GM12878 (cell line): Measurements from ENCODE around the gene FANCL. TPM values are rescaled to one million over a fixed set of nuclear protein-coding genes. Genes with fewer than 3 reads are reported as not detected.

Experiments
- ATAC-seq: fragments of 200-7000 bp; cut with Tn5 transposase; 3 replicates; pipeline ENCODE4 v1.9.1; 2020; ENCODE audit warnings: mild to moderate bottlenecking, moderate library complexity
- BruUV-seq: library from RNA; stranded (reverse); fragments of 400-500 nt; replicated peaks from 2 replicates; lab custom pipeline; 2021; lab: Mats Ljungman, UMichigan
- CTCF ChIA-PET: fragments of 300-600 bp; sonication (Branson Sonifier 250); formaldehyde crosslinking; extraction: SDS; loops from one replicate; lab custom pipeline; 2021; ENCODE audit warnings: inconsistent platforms; lab: Yijun Ruan, JAX
- POLR2A ChIA-PET: fragments of 350-600 bp; formaldehyde crosslinking; extraction: SDS; loops from one replicate; lab custom pipeline; 2021; ENCODE audit warnings: inconsistent platforms; lab: Charles Lee
- RAD21 ChIA-PET: fragments of 300-600 bp; sonication (Branson Sonifier 250); formaldehyde crosslinking; loops from one replicate; lab custom pipeline; 2023; ENCODE audit warnings: antibody characterized with exemption; ENCODE audit not compliant: unreplicated experiment; lab: Charles Lee
- SMC1A ChIA-PET: fragments of 300-600 bp; sonication (Branson Sonifier 250); formaldehyde crosslinking; loops from one replicate; lab custom pipeline; 2023; ENCODE audit not compliant: unreplicated experiment, uncharacterized antibody; lab: Charles Lee
- DNase-seq: peaks from one replicate; pipeline ENCODE4 v3.0.0-alpha.2; 2011; ENCODE audit warnings: low read depth, low spot score
- FAIRE-seq: peaks from 3 replicates; lab custom pipeline; 2011; peaks lifted over from hg19 to GRCh38; lab: Jason Lieb, UNC
- H2AFZ ChIP-seq: 2 replicates; pipeline ENCODE4 v1.6.0; 2011; ENCODE audit warnings: low read depth, low read length, control low read depth; ENCODE audit not compliant: control insufficient read depth
- H3K27ac ChIP-seq: 2 replicates; pipeline ENCODE4 v1.5.1; 2011; ENCODE audit warnings: control low read depth; ENCODE audit not compliant: control insufficient read depth, insufficient read depth
- H3K27me3 ChIP-seq, 2 experiments: replicated peaks in 1 of 2; 2 replicates each; pipeline versions ENCODE4 v1.6.0 to v1.6.1; 2011; ENCODE audit warnings: low read length in 1 of 2; ENCODE audit not compliant: control insufficient read depth in 2 of 2, insufficient read depth in 2 of 2
- H3K36me3 ChIP-seq, 2 experiments: 2 replicates each; pipeline ENCODE4 v1.5.1; 2011; ENCODE audit warnings: low read length in 1 of 2; ENCODE audit not compliant: control insufficient read depth in 2 of 2, insufficient read depth in 2 of 2
- H3K4me1 ChIP-seq: 2 replicates; pipeline ENCODE4 v1.6.1; 2011; ENCODE audit warnings: mild to moderate bottlenecking, low read length, moderate library complexity, mixed read lengths; ENCODE audit not compliant: control insufficient read depth, insufficient read depth
- H3K4me2 ChIP-seq: 2 replicates; pipeline ENCODE4 v1.6.0; 2011; ENCODE audit warnings: control low read depth; ENCODE audit not compliant: control insufficient read depth, insufficient read depth
- H3K4me3 ChIP-seq: fragments of 200-600 bp; sonication (generic); 2 replicates; pipeline ENCODE4 v1.5.1; 2016
- H3K79me2 ChIP-seq: 2 replicates; pipeline ENCODE4 v1.6.0; 2011; ENCODE audit warnings: low read length; ENCODE audit not compliant: control insufficient read depth, insufficient read depth
- H3K9ac ChIP-seq: 2 replicates; pipeline ENCODE4 v1.8.0; 2011; ENCODE audit warnings: low read length, control low read depth, mixed read lengths; ENCODE audit not compliant: control insufficient read depth, insufficient read depth
- H3K9me3 ChIP-seq: replicated peaks from 3 replicates; pipeline ENCODE4 v1.5.1; 2011; ENCODE audit warnings: mild to moderate bottlenecking, low read length; ENCODE audit not compliant: control insufficient read depth, insufficient read depth
- H4K20me1 ChIP-seq: 2 replicates; pipeline ENCODE4 v1.6.0; 2011; ENCODE audit not compliant: control insufficient read depth, insufficient read depth
- BCLAF1 ChIP-seq: fragments of 450-650 bp; IDR thresholded peaks from 2 replicates; pipeline ENCODE4 v1.6.1; 2017; ENCODE audit warnings: antibody characterized with exemption, mild to moderate bottlenecking, moderate library complexity
- HSF1 ChIP-seq: fragments of 150-350 bp; IDR thresholded peaks from 2 replicates; pipeline ENCODE4 v1.6.1; 2014; ENCODE audit warnings: mild to moderate bottlenecking, low read depth, low read length
- NFIC ChIP-seq: IDR thresholded peaks from 2 replicates; pipeline ENCODE4 v1.6.1; 2012; ENCODE audit warnings: low read depth, mild to moderate bottlenecking, inconsistent platforms, low read length, moderate library complexity
- NFYB ChIP-seq: IDR thresholded peaks from 2 replicates; pipeline ENCODE4 v1.6.1; 2011; ENCODE audit warnings: low read depth, mild to moderate bottlenecking, low read length, improper control_type of control experiment, moderate library complexity; ENCODE audit not compliant: insufficient read depth
- PBX3 ChIP-seq: IDR thresholded peaks from 2 replicates; pipeline ENCODE4 v1.6.1; 2011; ENCODE audit warnings: mild to moderate bottlenecking, low read depth, low read length, moderate library complexity; ENCODE audit not compliant: insufficient replicate concordance
- POLR2AphosphoS5 ChIP-seq: IDR thresholded peaks from 2 replicates; pipeline ENCODE4 v1.6.1; 2011; ENCODE audit warnings: mild to moderate bottlenecking, low read length, inconsistent platforms
- STAT3 ChIP-seq: IDR thresholded peaks from 2 replicates; pipeline ENCODE4 v1.6.1; 2011; ENCODE audit warnings: low read depth, low read length, improper control_type of control experiment
- WGBS: methylation state at CpG from one replicate; pipeline ENCODE4 v1.1.6; 2016; ENCODE audit warnings: low lambda C conversion rate; ENCODE audit not compliant: insufficient replicate concordance, insufficient coverage; ENCODE audit errors: missing lambda C conversion rate; 5-methylcytosine and 5-hydroxymethylcytosine counted together
- in situ Hi-C: fragments of 300-500 bp; cut with MboI; formaldehyde crosslinking; loops from 9 replicates; pipeline ENCODE4 v1.14.3; 2018; ENCODE audit warnings: mixed read lengths
- intact Hi-C: fragments of 100-400 bp; cut with micrococcal nuclease; formaldehyde crosslinking; loops from one replicate; pipeline ENCODE4 v1.14.2; 2022; ENCODE audit not compliant: unreplicated experiment
- polyA plus RNA-seq, 11 experiments: library from polyadenylated mRNA; depleted of rRNA in 4 of 11; unstranded in 6 of 11; stranded (reverse) in 5 of 11; fragments of >200 nt; fragmentation: Nextera tagmentation in 4 of 11; fragmentation: Illumina TruSeq in 1 of 11; extraction: Ambion mirVana in 4 of 11; extraction: Trizol in 1 of 11; gene quantifications; 1 replicate in 1 of 11; 2 replicates in 10 of 11; pipeline versions ENCODE4 v1.2.1 to v1.2.3, GENCODE V29; 2011 to 2016; ENCODE audit warnings: inconsistent platforms in 2 of 11, missing spikeins in 2 of 11, low read depth in 1 of 11
- total RNA-seq, 4 experiments: library from RNA; depleted of rRNA in 3 of 4; stranded (reverse); fragments of >200 nt in 3 of 4; fragmentation: Illumina TruSeq in 1 of 4; extraction: Trizol in 1 of 4; gene quantifications; 2 replicates each; pipeline versions ENCODE4 v1.2.1 to v1.2.3, GENCODE V29; 2013 to 2021

Gene FANCL
- total and polyA plus RNA-seq, 10 of the 15 experiments (the other 5 are each of a cell fraction or from before 2014, with no cell fraction given): 30.8 to 90.5 (median 52.3) TPM

GRCh38 chr2:58203018-58203417 is 38.1 kb downstream of the FANCL start (continued):
- TF ChIP-seq HSF1 (no peak), NFIC (no peak), STAT3 (no peak), NFYB (no peak), BCLAF1 (no peak)

DNA sequence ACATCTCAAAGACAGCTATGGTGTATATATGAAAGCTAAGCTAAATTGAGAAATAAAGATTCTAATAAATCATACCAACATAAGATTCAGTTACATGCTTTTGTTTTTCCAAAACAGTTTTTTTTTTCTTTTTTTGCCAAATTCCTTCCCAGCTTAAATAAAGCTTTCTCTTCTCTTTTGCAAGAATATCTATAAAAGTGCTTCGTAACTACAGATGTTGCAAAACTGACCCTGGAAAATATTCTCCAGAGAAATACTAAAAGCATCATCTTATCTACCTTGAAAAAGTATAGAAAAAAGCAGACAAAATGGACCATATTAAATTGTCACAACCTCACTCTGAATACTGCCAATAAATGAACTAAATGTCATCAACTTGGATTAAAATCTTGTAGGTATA is 38.7 kb downstream of the FANCL start:
- no peak for ATAC-seq
- no TSS peak for BruUV-seq
- no peak for FAIRE-seq
- in situ Hi-C loops (no loop called here), intact Hi-C loops (no loop called here)
- no peaks in the 10 kb centered on the region for H4K20me1 ChIP-seq
- H3K9me3 ChIP-seq: no peaks in the 10 kb centered on the region
- WGBS: 92% methylated on average over 1 of the region's 1 CpG
- ChIA-PET CTCF (interaction anchor here (0.6 to 0.8 kb wide), 6 partner anchors 44 to 675 kb away, joined by 3 read pairs; no protein-coding TSS in a partner anchor), RAD21 (interaction anchor here (0.7 to 1.4 kb wide), 2 partner anchors 290 to 297 kb away, joined by 3 read pairs; no protein-coding TSS in a partner anchor)
- no peaks in the 10 kb centered on the region for H3K79me2 ChIP-seq
- no peak overlapping the region for H3K4me2 ChIP-seq
- H3K27ac ChIP-seq: no peak overlapping the region
- H3K27me3 ChIP-seq: no peaks in the 10 kb centered on the region
- H2AFZ ChIP-seq: no peak overlapping the region
- no peaks in the 10 kb centered on the region for H3K4me1 ChIP-seq
- no peak for DNase-seq
- H3K9ac ChIP-seq: no peak overlapping the region
- H3K36me3 ChIP-seq: peaks cover 0 to 7% of the 10 kb centered on the region in 2 experiments; a peak in 2 of 4 replicates
- TF ChIP-seq PBX3: no peak
- no peak for TF ChIP-seq POLR2AphosphoS5
- TF ChIP-seq, all 136 proteins: peak for 0
- ChIA-PET SMC1A (interaction anchor here (1.1 to 1.4 kb wide), 2 partner anchors 18 to 154 kb away, joined by 3 to 4 read pairs; no protein-coding TSS in a partner anchor), POLR2A (no interaction called here)
- H3K4me3 ChIP-seq: no peak overlapping the region
